HG03280 (cell line): Measurements from ENCODE around the gene RASA2.
"Not testable (repeated sequence)": the region's sequence is repeated elsewhere in the genome, so short reads cannot be mapped to it uniquely, and the experiment has no call there.

ENCODE experiments used
- ATAC-seq: cut with Tn5 transposase; IDR thresholded peaks from one replicate; pipeline ENCODE4 v1.9.1; 2021; ENCODE audit warnings: mild to moderate bottlenecking, moderate library complexity; ENCODE audit not compliant: unreplicated experiment

RASA2 gene

GRCh38 chr3:141491081-141491480, 4.3 kb downstream of the RASA2 start:
- ATAC-seq = no peak

- ATAC-seq = no peak
Observed at GRCh38 chr3:141491929-141492328, 5.1 kb downstream of the RASA2 start.

- no peak for ATAC-seq
Observed at GRCh38 chr3:141493184-141493583, 6.4 kb downstream of the RASA2 start.

DNA sequence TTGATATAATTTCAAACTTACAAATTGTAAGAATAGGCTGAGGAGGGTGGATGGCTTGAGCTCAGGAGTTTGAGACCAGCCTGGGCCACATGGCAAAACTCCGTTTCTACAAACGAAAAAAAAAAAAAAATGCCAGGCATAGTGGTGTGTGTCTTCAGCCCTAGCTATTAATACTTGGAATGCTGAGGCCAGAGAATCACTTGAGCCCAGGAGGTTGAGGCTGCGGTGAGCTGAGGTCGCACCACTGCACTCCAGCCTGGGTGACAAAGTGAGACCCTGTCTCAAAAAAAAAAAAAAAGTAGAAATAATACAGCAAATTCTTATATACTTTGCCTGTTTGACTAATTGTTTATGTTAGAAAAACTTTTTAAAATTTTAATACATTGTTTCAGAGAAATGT, 10.8 kb downstream of the RASA2 start:
- not testable (repeated sequence) for ATAC-seq

- ATAC-seq = peak; percentile 93
Observed at GRCh38 chr3:141498598-141499223, 11.9 kb downstream of the RASA2 start.

DNA sequence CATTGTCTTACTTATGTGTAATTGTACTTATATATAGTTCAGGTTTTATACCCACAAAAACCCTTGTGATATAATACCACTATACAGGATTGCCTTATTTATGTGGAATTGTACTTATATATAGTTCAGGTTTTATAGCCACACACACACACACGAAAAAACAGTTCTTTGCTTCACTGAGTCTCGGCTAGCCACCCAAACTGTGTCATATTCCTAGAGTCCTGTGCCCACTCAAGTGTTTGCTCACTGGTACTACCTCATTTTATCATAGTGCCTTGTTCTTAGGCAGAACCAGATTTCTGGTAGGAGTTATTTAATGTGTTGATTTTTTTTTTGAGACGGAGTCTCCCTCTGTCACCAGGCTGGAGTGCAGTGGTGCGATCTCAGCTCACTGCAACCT, 12.5 kb downstream of the RASA2 start:
- no peak for ATAC-seq

DNA sequence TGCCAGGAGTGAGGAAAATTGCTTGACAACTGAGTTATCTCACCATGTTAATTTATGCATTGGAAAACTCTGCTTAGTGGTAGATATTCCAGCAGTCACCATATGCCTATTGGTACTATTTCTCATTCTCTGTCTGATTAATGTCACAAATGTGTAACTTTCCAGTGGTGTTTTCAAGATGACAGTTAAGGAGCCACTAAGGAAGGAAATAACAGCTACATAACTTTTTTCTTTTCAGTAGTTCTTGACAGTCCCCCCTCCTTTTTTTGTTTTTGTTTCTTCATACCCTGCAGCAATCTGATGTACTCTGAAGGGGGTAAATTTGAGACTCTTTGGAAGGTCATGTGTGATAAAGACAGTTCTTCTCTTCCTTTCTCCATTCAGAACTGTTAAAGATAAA, 13.1 kb downstream of the RASA2 start:
- ATAC-seq = no peak

DNA sequence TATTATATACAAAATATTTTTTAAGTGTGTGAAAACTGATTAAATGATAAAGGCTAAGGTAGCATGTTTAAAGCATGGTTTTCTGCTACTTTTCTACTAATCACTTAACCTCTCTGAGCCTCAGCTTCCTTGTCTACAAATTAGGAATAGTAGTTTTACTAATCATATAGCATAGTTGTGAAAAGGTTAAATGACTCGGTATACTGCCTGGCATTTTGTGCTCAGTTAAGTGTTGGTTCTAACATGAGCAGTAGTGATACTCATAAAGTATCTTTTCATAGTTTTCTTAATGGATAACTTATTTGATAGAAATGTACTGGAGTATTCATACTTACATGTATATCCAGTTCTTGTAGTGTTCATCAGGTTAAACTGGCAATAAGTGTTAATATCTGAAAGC, 13.6 kb downstream of the RASA2 start:
- no peak for ATAC-seq

DNA sequence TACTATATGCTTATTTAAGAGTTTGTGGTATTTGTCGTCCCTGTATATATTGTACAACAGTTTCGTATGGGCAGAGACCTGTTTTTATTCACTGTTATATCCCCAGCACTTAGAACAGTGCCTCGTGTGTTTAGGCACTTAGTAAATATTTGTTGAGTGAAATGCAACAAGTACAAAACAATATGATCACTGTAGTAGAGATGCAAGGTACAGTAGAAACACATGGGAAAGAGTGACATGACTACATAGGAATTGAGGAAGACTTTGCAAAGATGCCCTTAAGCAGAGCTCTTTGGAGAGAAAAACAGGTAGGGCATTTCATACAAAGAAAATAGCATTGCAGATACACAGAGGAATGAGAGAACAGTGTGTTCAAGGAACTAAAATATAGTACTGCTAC, 18.3 kb downstream of the RASA2 start:
- no peak for ATAC-seq

DNA sequence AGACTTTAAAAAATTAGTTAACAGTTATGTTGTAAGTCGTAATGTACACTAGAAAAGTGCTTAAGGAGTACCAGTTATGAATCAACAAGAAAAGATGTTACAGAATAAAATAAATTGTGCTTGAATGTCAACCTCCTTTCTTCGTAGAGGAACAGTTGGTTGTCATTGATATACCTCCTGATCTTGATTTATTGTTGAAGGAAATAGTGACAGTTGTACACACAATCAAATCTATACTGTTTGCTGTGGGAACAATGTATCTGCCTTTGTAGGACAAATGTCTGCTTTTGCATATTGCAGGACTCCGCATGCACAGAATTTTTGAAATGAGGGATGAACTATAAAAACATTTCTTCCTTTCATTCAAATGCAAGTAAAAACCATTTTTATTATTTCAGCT, 19.2 kb downstream of the RASA2 start:
- ATAC-seq = no peak

- no peak for ATAC-seq
Observed at GRCh38 chr3:141507392-141508066, 20.7 kb downstream of the RASA2 start.

GRCh38 chr3:141508067-141508436, 21.2 kb downstream of the RASA2 start:
- no peak for ATAC-seq

GRCh38 chr3:141511361-141511760, 24.5 kb downstream of the RASA2 start:
- ATAC-seq = no peak

DNA sequence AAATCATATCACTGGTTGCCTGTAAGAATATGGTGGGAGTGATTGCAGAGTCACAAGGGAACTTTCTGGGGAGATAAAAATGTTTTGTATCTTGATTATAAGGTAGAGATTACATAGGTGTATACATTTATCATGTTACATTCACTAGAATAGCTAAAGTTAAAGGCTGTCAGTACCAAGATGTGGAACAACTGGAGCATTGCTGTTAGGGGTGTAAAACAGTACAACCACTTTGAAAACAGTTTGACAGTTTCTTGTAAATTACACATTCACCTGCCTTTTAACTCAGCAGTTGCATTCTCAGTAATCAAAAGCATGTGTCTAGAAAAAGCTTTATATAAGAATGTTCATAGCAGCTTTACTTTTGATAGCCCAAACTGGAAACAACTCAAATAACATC, 27.6 kb downstream of the RASA2 start:
- no peak for ATAC-seq

- ATAC-seq = no peak
Observed at GRCh38 chr3:141519587-141519986, 32.8 kb downstream of the RASA2 start.

DNA sequence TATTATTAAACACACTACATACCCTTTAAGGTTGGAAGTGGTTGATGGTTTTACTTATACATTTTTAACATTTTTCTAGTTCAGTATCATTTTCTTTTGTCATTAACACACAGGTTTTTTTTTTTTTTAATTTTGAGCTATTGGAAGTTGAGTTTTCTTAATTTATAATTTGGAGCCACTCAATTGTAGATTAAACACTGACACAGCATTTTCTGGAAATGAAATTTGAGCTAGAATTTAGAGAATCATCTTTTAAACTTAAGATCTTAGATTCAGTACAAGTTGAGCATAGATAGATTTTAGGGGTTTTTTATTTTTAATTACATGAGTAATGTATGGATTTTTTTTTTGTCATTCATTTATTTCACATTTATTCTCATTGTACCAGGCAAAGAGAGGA, 35.0 kb downstream of the RASA2 start:
- no peak for ATAC-seq

- no peak for ATAC-seq
Observed at GRCh38 chr3:141523615-141524375, 37.0 kb downstream of the RASA2 start.

DNA sequence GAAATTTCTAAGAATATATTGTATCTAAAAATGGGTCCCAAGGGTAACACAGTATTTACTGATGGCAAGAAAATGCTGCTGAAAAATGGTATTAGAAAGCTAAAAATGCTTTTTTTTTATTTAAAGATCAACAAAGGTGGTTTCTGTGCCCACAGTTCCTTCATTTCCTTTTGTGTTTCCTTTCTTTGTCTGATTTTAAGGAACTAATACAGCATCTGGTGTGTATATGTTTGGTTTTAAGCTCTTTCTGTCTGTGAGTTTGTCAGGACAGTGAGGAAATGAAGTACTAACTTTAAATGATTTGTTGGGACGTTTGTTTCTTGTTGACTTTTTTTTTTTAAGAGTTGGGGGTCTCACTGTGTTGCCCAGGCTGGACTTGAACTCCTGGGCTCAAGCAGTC, 38.2 kb downstream of the RASA2 start:
- ATAC-seq = no peak

DNA sequence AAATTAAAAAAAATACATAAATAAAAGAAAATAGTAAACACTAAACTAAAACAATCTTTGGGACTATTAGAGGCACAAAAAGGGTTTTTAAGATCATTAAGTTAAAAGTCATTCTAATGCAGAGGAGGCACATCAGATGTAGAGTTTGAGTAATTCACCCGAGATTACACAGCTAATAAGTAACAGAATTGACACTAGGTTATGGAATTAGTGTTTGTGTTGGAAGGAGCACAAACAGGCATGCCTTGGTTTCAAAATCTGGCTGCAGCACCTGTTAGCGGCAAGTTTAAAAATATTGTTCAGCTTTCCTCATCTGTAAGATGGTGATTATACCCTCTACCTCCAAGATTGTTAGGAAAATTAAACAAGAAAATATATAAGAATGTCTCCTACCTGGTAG, 39.0 kb downstream of the RASA2 start:
- no peak for ATAC-seq

- no peak for ATAC-seq
Observed at GRCh38 chr3:141526709-141527108, 39.9 kb downstream of the RASA2 start.

GRCh38 chr3:141528800-141529199, 42.0 kb downstream of the RASA2 start:
- ATAC-seq = no peak

DNA sequence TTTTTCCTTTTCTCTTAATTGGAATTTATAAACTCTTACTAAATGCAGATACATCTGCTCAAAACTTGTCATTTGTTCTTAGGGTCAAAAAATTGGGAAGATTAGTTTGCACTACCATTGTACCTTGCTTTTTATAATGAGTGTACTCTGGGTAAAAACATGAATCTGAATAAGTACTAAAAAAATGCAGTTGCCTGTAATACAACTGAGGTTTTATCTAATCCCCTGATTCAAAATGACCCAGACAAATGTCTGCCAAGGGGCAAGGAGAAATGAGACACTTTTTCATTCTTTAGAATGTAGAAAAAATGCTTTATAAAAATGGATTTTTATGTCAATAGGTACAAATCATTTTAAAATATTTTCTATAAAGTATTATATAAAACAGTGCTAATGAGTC, 42.4 kb downstream of the RASA2 start:
- no peak for ATAC-seq
